NCI-H82 treated with DMSO at 0.1 percent for 48 hours (cell line): ENCODE results near the gene STAT6.

Experiments used
- DNase-seq: peaks from one replicate; lab custom pipeline; 2025; ENCODE audit not compliant: unreplicated experiment; lab: John Stamatoyannopoulos, UW

Gene STAT6

DNA sequence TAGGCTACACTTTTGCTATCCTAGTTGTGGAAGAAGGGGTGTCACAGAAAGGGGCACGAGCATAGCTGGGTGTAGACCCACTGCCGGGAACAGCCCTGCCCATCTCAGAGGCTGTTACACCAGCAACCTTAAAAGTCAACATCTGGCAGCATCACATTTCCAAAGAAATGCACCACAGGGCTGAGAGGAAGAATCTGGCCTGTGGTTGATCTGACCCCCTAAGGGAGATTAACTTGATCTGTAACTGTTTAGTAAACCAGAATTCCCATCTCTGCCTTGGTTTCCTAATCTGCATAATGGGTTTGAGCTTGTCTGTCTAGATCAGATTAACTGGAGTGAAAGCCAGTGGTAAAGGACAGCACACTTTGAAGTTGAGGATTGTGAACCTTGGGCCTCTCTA lies 34.9 kb upstream of the STAT6 start:
- no peak for DNase-seq

DNA sequence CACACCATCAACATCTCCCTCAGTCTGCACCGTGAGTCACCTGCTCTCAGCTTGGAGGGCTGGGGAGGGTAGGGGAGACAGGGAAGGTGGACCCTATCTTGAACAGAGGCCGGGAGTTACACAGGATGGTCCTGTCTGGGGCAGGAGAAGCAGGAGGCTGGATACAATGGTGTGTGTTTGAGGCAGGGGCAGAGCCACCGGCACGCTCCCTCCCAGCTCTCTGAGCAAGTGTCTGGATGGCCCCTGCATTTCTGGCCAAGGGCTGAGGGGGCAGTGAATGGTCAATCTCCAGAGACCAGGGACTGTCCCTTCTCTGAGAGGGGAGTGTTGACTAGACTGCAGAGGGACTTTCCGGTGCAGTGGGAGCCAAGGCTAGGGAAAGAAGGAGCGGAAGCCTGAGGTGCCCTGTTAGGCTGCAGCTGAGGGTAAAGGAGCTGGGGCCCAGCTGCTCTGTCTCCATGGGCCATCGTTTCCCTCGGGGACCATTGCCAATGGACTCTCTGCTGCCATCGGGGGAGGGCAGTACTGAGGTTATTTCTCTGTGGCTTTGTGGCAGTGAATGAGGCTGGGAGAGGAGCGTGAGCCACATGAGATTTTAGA lies 34.4 kb upstream of the STAT6 start:
- no peak for DNase-seq

DNA sequence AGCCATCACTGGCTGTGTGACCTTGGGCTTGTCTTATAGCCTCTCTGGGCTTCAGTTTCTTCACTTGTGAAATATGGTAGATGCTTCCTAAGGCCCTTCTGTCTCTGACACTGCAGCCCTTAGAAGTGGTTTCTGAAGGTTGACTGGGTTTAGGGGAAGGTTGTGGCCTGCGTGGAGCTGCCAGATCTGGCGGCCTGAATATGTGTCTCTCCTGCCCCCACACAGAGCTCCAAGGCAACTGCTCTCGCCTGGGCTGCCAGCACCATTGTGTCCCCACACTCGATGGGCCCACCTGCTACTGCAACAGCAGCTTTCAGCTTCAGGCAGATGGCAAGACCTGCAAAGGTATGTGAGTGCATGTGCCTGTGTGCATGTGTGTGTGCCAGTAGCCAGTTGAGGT lies 32.3 kb upstream of the STAT6 start:
- no peak for DNase-seq

DNA sequence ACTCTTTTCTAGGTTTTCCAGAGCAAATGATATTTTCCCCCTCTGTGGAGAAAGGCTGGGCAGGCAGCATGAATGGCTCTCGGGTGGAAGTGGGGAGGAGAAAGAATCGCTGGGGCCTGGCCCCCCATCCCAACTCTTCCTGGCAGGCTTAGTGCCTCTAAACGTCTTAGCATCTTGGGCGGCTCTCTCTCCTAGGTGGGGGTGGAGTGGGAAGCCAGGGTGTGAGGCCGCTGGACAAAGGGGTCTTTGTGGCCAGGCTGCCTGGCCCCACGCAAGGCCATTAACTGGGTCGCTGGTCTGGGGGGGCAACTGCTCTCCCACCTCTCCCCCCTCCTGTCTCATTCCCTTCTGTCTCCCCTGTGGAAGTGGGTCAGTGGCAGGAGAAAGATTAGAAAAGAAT lies 31.6 kb upstream of the STAT6 start:
- no peak for DNase-seq

DNA sequence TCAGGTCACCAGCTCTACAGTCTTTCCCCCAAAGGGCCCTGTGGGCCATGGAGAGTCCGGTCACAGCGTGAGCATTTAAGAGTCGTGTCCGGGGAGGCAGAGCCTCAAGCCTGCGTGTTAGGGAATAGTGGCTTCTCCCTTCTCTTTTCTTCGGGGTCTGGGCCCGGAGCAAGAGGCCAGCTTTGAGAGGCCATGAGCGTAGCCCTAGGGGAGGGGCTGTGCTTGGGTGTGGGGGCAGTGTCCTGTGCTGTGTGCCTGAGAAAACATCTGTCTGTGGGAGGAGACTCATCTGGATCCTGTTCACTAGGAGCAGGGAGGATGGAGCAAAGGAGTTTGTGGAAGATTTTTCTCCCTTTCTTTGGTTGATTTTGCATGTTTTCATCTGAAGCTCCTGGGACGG lies 31.0 kb upstream of the STAT6 start:
- DNase-seq, result no peak

DNA sequence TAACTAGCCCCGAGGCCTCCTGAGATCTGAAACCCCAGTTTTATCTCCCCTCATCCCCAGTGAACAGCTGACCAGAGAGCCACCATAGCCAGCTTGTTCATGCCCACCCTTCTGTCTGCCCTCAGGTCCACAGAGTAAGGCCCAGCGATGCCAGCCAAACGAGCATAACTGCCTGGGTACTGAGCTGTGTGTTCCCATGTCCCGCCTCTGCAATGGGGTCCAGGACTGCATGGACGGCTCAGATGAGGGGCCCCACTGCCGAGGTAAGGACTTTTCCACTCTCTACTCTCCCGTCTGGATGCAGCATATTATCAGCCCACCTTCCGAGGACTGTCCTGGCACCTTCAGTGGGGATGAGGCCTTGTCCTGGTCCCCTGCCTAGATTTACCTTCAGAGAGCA lies 30.1 kb upstream of the STAT6 start:
- DNase-seq, result no peak

DNA sequence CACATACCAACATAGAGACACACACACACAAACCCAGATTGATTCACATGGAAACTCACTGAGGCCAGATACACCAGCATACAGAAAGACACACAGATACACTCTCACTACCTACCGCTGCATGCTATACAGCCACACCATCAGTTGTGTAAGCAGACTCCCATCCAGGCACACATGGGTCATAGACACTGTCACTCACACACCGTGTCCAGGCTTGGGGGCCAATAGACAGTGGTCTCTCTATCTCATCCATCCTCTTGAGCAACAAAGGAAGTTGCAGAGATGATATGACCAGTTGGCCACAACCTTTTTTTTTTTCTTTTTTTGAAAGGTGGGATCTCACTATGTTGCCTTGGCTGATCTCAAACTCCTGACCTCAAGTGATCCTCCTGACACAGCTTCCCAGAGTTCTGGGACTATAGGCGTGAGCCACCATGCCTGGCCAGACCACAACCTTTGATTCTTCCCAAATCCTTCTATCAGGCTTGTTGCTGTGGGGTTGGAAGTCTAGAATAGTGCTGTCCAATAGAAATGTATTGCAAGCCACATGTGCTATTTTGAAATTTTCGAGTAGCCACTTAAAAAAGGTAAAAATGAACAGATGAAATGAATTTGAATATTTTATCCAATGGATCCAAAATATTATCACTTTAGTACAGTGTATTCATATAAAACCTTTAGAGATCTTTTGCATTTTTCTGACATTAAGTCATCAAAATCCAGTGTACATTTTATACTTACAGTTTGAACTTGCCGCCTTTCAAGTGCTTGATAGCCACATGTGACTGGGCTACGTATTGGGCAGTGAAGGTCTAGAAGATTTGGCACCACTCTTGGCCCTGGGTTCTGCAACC lies 28.9 kb upstream of the STAT6 start:
- DNase-seq, result no peak

DNA sequence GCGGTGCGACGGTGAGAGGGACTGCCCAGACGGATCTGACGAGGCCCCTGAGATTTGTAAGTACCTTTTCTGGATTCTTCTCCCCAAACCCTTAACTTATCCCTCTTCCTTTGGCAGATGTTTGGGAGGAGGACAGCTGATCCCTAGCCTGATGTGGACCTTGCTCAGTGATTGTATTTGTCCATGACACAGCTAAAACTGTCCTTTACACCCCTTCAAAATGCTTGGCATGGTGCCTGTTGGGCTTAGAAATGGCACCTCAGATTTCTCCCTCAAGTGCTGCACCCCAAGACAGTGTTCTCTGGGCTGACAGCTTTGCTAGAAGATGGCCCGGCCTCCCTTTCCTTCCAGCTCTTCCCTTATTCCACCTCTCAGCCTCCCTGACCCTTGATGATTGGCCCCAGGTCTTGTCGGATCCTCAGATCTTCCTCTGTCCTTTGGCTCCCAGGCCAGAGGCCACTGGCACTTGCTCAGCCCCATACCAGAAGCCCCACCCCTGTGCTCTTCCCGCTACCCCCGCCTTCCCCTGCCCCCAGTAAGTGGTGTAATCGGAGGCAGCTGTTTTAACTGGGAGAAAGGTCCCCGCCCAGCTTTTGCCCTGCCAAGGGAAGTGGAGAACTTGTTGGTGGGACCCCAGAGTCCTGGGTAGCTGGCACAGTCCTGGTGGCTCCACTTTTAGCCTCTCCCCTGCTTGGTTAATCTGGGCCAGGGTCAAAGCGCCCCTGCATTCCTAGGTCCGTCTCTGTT lies 27.5 kb upstream of the STAT6 start:
- no peak for DNase-seq

DNA sequence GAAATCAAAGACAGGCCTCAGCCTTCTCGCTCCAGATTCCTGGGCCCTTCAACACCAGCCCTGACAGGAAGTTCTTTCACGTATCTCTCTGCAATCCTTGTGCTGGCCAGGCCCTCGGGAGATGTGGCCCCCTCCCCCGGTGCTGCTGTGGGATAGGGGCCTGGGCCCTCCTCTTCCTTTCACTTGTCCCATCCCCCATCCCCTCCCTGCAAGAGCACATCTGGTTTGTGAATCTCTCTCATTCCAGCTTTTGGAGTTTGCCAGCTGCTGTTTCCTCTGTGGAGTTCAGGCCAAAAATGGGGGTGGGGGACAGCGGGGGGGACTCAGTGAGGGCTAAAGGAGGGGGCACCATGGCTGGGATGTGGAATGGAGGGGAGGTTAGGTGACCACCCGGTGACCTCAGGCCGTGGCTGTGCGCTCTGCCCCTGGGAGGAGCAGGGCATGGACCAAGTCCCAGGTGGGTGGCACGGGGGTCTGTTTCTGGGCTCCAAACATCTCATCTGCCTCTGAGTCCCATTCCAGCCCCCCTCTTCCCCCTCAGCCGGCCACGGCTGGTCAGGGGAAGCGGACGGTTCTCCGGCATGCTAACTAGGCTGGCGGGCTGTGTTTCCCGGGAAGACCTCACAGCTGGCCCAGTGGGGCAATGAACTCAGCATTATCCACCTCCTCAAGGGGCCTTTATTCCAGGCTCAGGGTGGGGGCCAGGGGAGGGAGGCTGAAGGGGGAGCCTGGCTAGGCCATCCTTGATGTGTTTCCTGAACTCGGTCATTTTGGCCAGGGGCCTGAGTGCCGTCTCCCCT lies 24.6 kb upstream of the STAT6 start:
- no peak for DNase-seq

DNA sequence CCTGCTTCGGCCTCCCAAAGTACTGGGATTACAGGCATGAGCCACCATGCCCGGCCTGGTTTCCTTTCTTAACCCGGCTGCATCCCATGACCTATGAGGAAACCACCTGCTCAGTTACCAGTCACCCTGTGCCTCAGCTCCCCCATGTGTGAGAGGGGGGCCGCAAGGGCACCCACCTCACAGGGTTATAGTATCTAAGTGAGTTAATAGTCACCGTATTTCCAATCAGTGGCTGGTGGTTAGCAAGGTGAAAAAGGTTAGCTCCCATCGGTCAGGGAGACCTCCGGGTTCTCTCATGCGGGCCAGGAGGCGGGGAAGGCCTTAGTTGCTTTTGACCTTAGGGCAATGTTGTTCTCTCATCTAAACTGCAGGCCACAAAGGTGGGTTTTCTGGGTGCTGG lies 23.8 kb upstream of the STAT6 start:
- no peak for DNase-seq

DNA sequence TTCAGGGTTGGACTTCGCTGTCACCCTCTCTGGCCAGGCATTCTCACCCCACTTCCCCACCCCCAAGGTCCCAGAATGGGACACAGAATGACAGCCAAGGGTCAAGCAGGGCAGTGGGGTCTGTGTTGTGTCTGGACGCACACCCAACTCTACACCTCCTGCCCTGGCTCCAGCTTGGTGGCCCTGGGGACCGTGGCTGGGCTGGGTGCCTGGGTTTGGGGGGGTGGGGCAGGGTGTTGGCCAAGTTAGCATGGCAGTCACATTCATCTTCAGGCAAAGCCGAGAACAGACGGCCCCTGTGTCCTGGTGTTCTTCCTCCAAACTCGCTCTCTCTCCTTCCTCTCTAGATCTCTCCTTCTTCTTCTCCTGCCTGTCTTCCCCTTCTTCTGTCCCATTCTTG lies 22.8 kb upstream of the STAT6 start:
- DNase-seq, result no peak

DNA sequence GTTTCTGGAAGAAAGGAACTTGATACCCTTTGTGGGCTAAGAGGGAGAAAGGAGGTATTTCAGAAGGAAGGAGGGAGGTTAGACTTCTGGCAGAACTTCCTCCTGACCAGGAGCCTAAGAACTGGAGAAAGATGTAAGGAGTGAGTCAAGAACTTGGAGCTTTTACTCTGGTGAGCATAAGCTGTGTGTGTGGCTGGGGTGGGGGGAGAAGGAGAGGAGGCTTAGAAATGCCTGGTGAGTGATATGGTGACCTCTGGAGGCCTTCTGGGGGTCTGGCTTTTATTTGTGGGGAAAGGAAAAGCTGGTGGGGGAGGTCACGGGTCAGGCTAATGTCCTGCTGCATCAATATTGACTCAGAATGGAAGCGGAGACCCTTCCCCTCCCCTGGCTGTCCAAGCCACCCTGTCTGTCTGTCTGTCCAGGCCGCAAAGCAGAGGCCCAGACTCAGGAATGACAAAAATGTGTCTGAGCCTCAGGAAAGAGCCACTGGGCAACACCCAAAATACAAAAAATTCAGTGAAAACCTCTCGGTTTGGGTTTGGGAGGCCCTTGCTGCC lies 21.9 kb upstream of the STAT6 start:
- DNase-seq, result no peak

DNA sequence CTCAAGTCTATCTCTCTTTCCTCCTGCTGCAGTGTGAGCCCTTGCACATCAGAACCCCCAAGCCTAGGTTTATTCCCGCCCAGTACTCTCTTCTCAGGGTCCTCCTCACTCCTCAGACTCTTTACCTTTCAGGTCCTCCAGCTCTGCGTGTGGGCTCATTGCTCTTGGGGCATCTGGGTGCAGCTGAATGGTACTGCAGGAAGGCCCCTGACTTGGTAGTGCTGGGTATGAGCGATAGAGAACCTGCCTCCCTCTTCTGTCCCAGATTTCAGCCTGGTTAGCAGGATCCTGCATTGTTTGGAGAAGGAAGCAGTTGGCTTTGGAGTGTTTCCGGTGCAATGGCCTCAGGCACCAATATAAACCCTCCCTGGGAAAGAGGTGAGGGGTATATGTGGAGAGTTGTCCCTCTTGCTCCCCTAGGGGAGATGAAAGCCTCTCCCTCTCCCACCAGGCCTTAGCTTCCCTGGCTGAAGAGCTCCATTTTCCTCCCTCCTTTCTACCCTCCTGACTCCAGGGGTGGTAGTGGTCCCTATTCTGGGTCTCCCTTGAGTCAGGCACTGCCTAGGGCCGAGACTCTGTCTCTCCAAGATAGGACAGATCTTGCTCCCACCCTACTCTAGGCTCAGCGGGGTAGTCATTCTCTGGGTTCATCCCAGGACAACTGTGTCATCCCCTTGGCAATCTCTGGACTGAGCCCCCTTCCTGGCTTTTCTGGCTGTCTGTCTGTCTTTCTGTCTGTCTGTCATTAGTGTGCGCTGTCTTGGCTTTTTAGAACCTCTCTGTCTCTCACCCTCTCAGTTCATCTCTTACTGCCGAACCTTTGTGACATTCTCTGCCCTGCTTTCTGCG lies 21.0 kb upstream of the STAT6 start:
- DNase-seq, result no peak

DNA sequence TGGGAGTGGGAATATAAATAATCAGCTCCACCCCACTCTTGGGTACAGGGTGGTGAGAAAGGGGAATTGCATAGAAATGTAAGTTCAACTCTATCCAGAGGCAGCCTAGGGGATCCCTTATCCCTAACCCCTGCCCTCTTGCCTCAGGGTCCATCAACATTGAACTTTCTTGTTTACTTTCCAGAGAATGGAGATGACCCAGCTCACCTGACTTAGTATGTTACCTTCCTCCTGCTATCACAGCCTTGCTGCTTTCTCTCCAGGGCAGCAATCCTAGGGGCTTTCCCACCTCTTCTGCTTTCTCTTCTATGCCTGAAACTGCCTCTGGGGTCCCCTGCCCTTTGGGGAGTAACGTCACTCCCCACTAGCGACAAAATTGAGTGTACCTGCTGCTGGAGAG lies 19.8 kb upstream of the STAT6 start:
- no peak for DNase-seq

DNA sequence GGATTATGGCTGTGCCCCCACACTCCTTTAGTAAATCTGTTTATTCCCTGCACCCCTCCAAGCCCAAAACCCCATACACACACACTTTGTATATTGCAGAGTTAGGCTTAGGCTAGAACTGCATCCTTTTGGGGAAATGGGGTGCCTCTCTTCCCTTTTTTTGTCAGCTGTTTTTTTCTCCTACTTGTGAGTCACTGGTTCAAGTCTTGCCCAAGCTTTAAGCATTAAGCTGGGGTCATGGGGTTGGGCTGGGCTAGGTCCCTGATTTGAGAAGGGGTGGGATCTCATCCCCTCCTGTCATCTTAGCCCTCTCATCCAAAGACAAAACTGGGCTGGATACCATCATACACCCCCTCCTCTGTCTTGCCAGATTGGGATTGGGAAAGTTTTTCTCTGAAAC lies 18.7 kb upstream of the STAT6 start:
- DNase-seq, result no peak

DNA sequence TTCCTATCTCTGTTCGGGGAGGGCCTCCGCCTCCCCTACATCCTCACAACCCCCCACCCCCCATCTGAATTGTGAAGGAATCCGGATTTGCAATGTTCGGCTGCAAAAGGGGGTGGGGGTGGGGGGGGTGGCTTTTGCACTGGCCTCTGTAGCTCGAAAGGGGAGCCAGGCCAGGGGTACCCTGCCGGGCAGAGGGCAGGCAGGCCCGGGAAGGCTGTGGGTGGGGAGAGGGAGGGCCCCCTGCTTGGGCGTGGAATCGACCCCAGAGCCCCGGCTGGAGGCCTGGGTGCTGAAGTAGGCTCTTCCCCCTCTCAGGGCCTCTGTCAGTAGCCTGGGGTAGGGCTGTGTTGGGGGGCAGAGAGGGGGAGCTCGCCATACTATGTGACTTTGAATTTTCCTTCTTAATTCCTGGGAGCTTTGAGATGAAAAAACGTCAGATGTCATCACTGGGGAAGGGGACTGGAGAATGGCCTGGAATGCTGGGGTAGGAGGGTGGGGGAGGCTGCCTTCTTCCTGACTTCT lies 18.2 kb upstream of the STAT6 start:
- no peak for DNase-seq

DNA sequence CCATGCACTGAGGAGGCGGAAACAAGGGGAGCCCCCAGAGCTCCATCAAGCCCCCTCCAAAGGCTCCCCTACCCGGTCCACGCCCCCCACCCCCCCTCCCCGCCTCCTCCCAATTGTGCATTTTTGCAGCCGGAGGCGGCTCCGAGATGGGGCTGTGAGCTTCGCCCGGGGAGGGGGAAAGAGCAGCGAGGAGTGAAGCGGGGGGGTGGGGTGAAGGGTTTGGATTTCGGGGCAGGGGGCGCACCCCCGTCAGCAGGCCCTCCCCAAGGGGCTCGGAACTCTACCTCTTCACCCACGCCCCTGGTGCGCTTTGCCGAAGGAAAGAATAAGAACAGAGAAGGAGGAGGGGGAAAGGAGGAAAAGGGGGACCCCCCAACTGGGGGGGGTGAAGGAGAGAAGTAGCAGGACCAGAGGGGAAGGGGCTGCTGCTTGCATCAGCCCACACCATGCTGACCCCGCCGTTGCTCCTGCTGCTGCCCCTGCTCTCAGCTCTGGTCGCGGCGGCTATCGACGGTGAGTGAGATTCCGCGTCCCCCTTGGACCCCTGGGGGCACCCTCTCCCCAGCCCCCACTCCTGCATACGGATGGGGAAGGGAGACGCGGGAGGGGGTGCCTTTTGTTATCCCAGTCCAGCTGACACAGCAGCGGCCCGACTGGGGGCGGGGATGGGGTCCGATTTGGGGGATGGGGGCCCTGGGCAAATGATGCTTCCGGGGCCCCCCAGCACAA lies 17.5 kb upstream of the STAT6 start:
- DNase-seq, result no peak

DNA sequence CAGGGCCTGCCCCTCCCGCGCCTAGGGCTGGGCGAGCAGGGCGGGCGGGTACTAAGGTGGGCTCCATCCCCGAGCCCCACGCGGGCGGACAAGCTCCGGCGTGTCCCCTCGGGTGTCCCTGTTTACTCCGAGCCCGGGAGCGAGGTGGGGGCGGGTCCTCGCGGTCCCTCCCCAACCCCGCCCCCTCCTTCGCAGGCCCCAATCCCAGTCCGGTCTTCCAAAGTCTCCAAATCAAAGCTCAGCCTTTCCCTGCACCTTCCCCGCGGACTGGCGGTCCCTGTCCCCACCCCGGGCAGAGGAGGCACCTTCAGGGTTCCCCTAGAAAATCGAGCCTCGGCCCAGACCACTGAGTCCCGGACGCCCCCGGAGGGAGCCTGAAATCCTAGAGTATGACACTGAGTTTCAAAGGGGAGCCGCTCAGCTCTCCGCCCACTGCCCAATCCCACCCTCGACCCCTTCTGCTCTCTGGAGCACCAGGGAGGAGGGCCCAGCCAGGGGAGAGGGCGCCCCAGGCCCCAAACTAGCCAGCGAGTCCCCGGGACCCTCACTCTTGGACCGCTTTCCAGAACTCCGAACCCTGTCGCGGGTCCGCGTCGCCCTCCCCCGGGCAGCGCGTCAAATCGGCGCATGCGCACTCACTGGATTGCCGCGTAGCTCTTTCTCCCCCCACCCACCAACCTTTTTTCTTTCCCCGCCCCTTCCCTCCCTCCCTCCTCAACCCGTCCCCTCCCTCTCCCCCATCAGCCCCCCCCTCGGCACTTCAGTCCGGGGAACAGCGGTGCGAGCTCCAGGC lies 16.8 kb upstream of the STAT6 start, which contains the start of gene LRP1:
LRP1 (plus strand) TSS at position 758 of the 793 bp plus-strand sequence. CDS start 482 bp downstream, outside the sequence.
- DNase-seq, result peak; percentile 68
